IMR-90 (cell line): ENCODE measurements around the gene MACROD1. TPM values are rescaled to one million over a fixed set of nuclear protein-coding genes. Genes with fewer than 3 reads are reported as not detected.
A peak's percentile ranks its signal among the peaks of the same experiment; 100 is the strongest.

Source experiments
- ATAC-seq: fragments of 200-7000 bp; cut with Tn5 transposase; 2 replicates; pipeline ENCODE4 v1.9.1; 2020; ENCODE audit warnings: low read depth, mild to moderate bottlenecking, moderate library complexity
- BruUV-seq: library from RNA; stranded (reverse); fragments of 400-500 nt; replicated peaks from 2 replicates; lab custom pipeline; 2021; lab: Mats Ljungman, UMichigan
- CTCF ChIA-PET: fragments of 300-600 bp; formaldehyde crosslinking; extraction: SDS; loops from one replicate; lab custom pipeline; 2021; ENCODE audit warnings: antibody characterized with exemption; lab: Yijun Ruan, JAX
- POLR2A ChIA-PET: fragments of 300-600 bp; sonication (Branson Sonifier 250); formaldehyde crosslinking; loops from one replicate; lab custom pipeline; 2022; ENCODE audit warnings: antibody characterized with exemption; ENCODE audit not compliant: unreplicated experiment; lab: Charles Lee
- DNase-seq: peaks from one replicate; pipeline ENCODE4 v3.0.0; 2013
- H2AFZ ChIP-seq: replicated peaks from 2 replicates; pipeline ENCODE3; 2013; ENCODE audit warnings: low read length, mild to moderate bottlenecking; ENCODE audit not compliant: poor library complexity
- H2AK5ac ChIP-seq: 2 replicates; pipeline ENCODE4 v1.6.1; 2013; ENCODE audit warnings: low read depth, low read length, inconsistent platforms
- H2AK9ac ChIP-seq: replicated peaks from 2 replicates; pipeline ENCODE3; 2013; ENCODE audit warnings: mild to moderate bottlenecking, low read depth, low read length, moderate library complexity; ENCODE audit not compliant: poor library complexity
- H2BK120ac ChIP-seq: 2 replicates; pipeline ENCODE4 v1.6.1; 2013; ENCODE audit warnings: low read depth, low read length, inconsistent platforms
- H2BK15ac ChIP-seq: 3 replicates; pipeline ENCODE4 v1.6.1; 2013; ENCODE audit warnings: low read depth, low read length, inconsistent platforms
- H2BK20ac ChIP-seq: 2 replicates; pipeline ENCODE4 v1.6.1; 2013; ENCODE audit warnings: low read depth, mild to moderate bottlenecking, inconsistent platforms, low read length, moderate library complexity
- H2BK5ac ChIP-seq: 2 replicates; pipeline ENCODE4 v1.6.1; 2013; ENCODE audit warnings: mild to moderate bottlenecking, low read depth, low read length, inconsistent platforms; ENCODE audit not compliant: poor library complexity, severe bottlenecking
- H3K14ac ChIP-seq: replicated peaks from 2 replicates; pipeline ENCODE4 v1.6.1; 2013; ENCODE audit warnings: low read depth, low read length, inconsistent platforms
- H3K18ac ChIP-seq: 2 replicates; pipeline ENCODE4 v1.6.1; 2013; ENCODE audit warnings: low read depth, low read length, control low read depth
- H3K23ac ChIP-seq: 2 replicates; pipeline ENCODE4 v1.6.1; 2013; ENCODE audit warnings: low read depth, low read length, inconsistent platforms
- H3K27ac ChIP-seq: 2 replicates; pipeline ENCODE4 v1.5.1; 2013; ENCODE audit warnings: mild to moderate bottlenecking, control low read depth, low read length; ENCODE audit not compliant: insufficient read depth
- H3K27me3 ChIP-seq: 2 replicates; pipeline ENCODE4 v1.6.1; 2013; ENCODE audit warnings: low read length; ENCODE audit not compliant: control insufficient read depth, insufficient read depth
- H3K36me3 ChIP-seq: 2 replicates; pipeline ENCODE4 v1.6.1; 2013; ENCODE audit warnings: low read length, mixed read lengths; ENCODE audit not compliant: control insufficient read depth, insufficient read depth
- H3K4ac ChIP-seq: 2 replicates; pipeline ENCODE4 v1.6.1; 2013; ENCODE audit warnings: low read depth, low read length, inconsistent platforms
- H3K4me1 ChIP-seq: 2 replicates; pipeline ENCODE4 v1.6.1; 2013; ENCODE audit warnings: low read length, mixed read lengths; ENCODE audit not compliant: control insufficient read depth, insufficient read depth
- H3K4me2 ChIP-seq: 2 replicates; pipeline ENCODE4 v1.6.1; 2013; ENCODE audit warnings: low read depth, mild to moderate bottlenecking, control low read depth, low read length, moderate library complexity
- H3K4me3 ChIP-seq: 2 replicates; pipeline ENCODE4 v1.5.1; 2013; ENCODE audit warnings: low read depth, mild to moderate bottlenecking, control low read depth, low read length, moderate library complexity; ENCODE audit not compliant: insufficient read depth
- H3K56ac ChIP-seq: 2 replicates; pipeline ENCODE4 v1.6.1; 2013; ENCODE audit warnings: low read length, inconsistent platforms; ENCODE audit not compliant: insufficient read depth; ENCODE audit errors: extremely low read depth
- H3K79me1 ChIP-seq, 2 experiments: 2 replicates each; pipeline ENCODE4 v1.6.1; 2013; ENCODE audit warnings: low read length in 2 of 2, inconsistent platforms in 1 of 2, low read depth in 1 of 2
- H3K9ac ChIP-seq: 2 replicates; pipeline ENCODE4 v1.6.1; 2013; ENCODE audit warnings: low read depth, low read length, control low read depth
- H3K9me1 ChIP-seq: 2 replicates; pipeline ENCODE4 v1.6.1; 2013; ENCODE audit warnings: low read length, inconsistent platforms; ENCODE audit not compliant: insufficient read depth
- H3K9me3 ChIP-seq: 2 replicates; pipeline ENCODE4 v1.6.1; 2013; ENCODE audit warnings: low read length; ENCODE audit not compliant: control insufficient read depth, insufficient read depth
- H4K20me1 ChIP-seq: 2 replicates; pipeline ENCODE4 v1.6.1; 2013; ENCODE audit warnings: low read length, inconsistent platforms; ENCODE audit not compliant: insufficient read depth
- H4K5ac ChIP-seq: 2 replicates; pipeline ENCODE4 v1.6.1; 2013; ENCODE audit warnings: mild to moderate bottlenecking, low read depth, low read length, control low read depth
- H4K8ac ChIP-seq, 2 experiments: 2 replicates each; pipeline ENCODE4 v1.6.1; 2013; ENCODE audit warnings: low read depth in 2 of 2, low read length in 2 of 2, control low read depth in 1 of 2, inconsistent platforms in 1 of 2
- H4K91ac ChIP-seq: 2 replicates; pipeline ENCODE4 v1.6.1; 2013; ENCODE audit warnings: low read depth, low read length, inconsistent platforms; ENCODE audit not compliant: insufficient read depth
- CTCF ChIP-seq: conservative IDR thresholded peaks from 2 replicates; pipeline ENCODE4 v1.5.1; 2012; ENCODE audit warnings: mild to moderate bottlenecking, low read depth, low read length, improper control_type of control experiment
- MXI1 ChIP-seq: IDR thresholded peaks from 2 replicates; pipeline ENCODE4 v1.6.1; 2012; ENCODE audit warnings: low read depth, mild to moderate bottlenecking, low read length, moderate library complexity, borderline replicate concordance
- RAD21 ChIP-seq: IDR thresholded peaks from 2 replicates; pipeline ENCODE4 v1.6.1; 2012; ENCODE audit warnings: low read length, improper control_type of control experiment
- SMC3 ChIP-seq: fragments of 150-350 bp; IDR thresholded peaks from 2 replicates; pipeline ENCODE4 v1.6.1; 2016; ENCODE audit warnings: low read depth, mild to moderate bottlenecking, antibody characterized with exemption, low read length, moderate library complexity
- WGBS, 2 experiments: methylation state at CpG; one replicate each; pipeline versions ENCODE4 v1.1.5 to v1.1.7; 2013; ENCODE audit warnings: missing lambda C conversion rate in 2 of 2; ENCODE audit not compliant: insufficient read length in 1 of 2; ENCODE audit errors: extremely low coverage in 2 of 2; 5-methylcytosine and 5-hydroxymethylcytosine counted together
- dilution Hi-C: fragments of 300-500 bp; cut with HindIII; formaldehyde crosslinking; loops from one replicate; pipeline ENCODE4 v1.14.3; 2018; ENCODE audit warnings: low sequenced_read_pairs; ENCODE audit not compliant: unreplicated experiment
- in situ Hi-C: fragments of 300-500 bp; cut with MboI; formaldehyde crosslinking; loops from 3 replicates; pipeline ENCODE4 v1.14.3; 2019; ENCODE audit warnings: low sequenced_read_pairs, inconsistent platforms, mixed read lengths
- intact Hi-C: fragments of 100-400 bp; cut with micrococcal nuclease; formaldehyde crosslinking; loops from 2 replicates; pipeline ENCODE4 v1.10.0; 2022
- polyA plus RNA-seq, 3 experiments: library from polyadenylated mRNA; depleted of rRNA; stranded (reverse); fragments of >200 nt; gene quantifications; 2 replicates each; pipeline ENCODE4 v1.2.3, GENCODE V29; 2012; ENCODE audit warnings: low replicate concordance in 1 of 3
- total RNA-seq: library from RNA; depleted of rRNA; stranded (reverse); fragments of >200 nt; gene quantifications from 2 replicates; pipeline ENCODE4 v1.2.3, GENCODE V29; 2012

Gene MACROD1
- total and polyA plus RNA-seq, 2 of the 4 experiments (the other 2 are of a cell fraction), result 2.5 to 9.3 TPM

GRCh38 chr11:64040684-64041322 is 125.1 kb downstream of the MACROD1 start:
- no peak overlapping the region for H3K56ac ChIP-seq
- H3K4me1 ChIP-seq, result no peaks in the 10 kb centered on the region
- H2BK120ac ChIP-seq, result no peak overlapping the region
- TF ChIP-seq RAD21, result peak; percentile 58
- peak; percentile 42 for TF ChIP-seq CTCF
- TF ChIP-seq MXI1, result no peak
- peak; percentile 26; the same call in 1 of the 2 replicates for TF ChIP-seq SMC3
- CTCF ChIA-PET, result interaction anchor here (0.8 to 1.0 kb wide), 2 partner anchors 9 to 111 kb away, joined by 3 to 4 read pairs; no protein-coding TSS in a partner anchor
- no peaks in the 10 kb centered on the region; the same call in 1 of the 2 replicates for H3K27me3 ChIP-seq
- H3K14ac ChIP-seq, result no peak overlapping the region
- ATAC-seq (no peak), DNase-seq (no peak)
- H2BK20ac ChIP-seq, result no peak overlapping the region
- in situ Hi-C loops (no loop called here), dilution Hi-C loops (no loop called here), intact Hi-C loops (loop anchor here (1.0 kb wide), 1 partner anchor 107 kb away; no protein-coding TSS in a partner anchor)
- no peaks in the 10 kb centered on the region for H3K36me3 ChIP-seq
- H3K18ac ChIP-seq, result no peak overlapping the region
- H2AK9ac ChIP-seq, result no peak overlapping the region
- no peaks in the 10 kb centered on the region for H3K9me1 ChIP-seq
- H3K79me1 ChIP-seq, result no peaks in the 10 kb centered on the region
- H3K4me2 ChIP-seq, result no peak overlapping the region
- H2AK5ac ChIP-seq, result no peak overlapping the region
- no peak overlapping the region for H3K23ac ChIP-seq
- no peak overlapping the region for H3K4me3 ChIP-seq
- 70% methylated on average over 2 of the region's 20 CpGs; no CpG with 5 or more reads in 1 of the 2 experiments for WGBS, 2 experiments
- no TSS peak for BruUV-seq
- no peak overlapping the region for H3K27ac ChIP-seq
- H4K5ac ChIP-seq, result no peak overlapping the region
- no peaks in the 10 kb centered on the region for H3K9me3 ChIP-seq
- peaks cover 7% of the 10 kb centered on the region; the same call in 1 of the 2 replicates for H4K20me1 ChIP-seq
- H4K8ac ChIP-seq, result no peak overlapping the region
- no peak overlapping the region for H3K4ac ChIP-seq
- no peak overlapping the region for H2BK5ac ChIP-seq
- POLR2A ChIA-PET, result no interaction called here
- H4K91ac ChIP-seq, result no peak overlapping the region
- H2BK15ac ChIP-seq, result no peak overlapping the region
- H3K9ac ChIP-seq, result no peak overlapping the region
- H2AFZ ChIP-seq, result no peak overlapping the region
